ENCODE measurements around the gene MORN5.

- no peak for TF ChIP-seq KLF8 (tag by site-specific recombination; IDR thresholded peaks at IDR 0.05)
- no peak for TF ChIP-seq CTCF (tag by site-specific recombination; IDR thresholded peaks at IDR 0.05)
- TF ChIP-seq ZSCAN16 (tag by site-specific recombination; IDR thresholded peaks at IDR 0.05), result no peak
- no peak for TF ChIP-seq ZNF423 (tag by site-specific recombination; IDR thresholded peaks at IDR 0.05)
- no peak for TF ChIP-seq ZNF449 (tag by site-specific recombination; IDR thresholded peaks at IDR 0.05)
- no peak for TF ChIP-seq ZNF324 (tag by site-specific recombination; IDR thresholded peaks at IDR 0.05)
- no peak for TF ChIP-seq ZNF645 (tag by site-specific recombination; IDR thresholded peaks at IDR 0.05)
- no peak for TF ChIP-seq RBAK (tag by site-specific recombination; IDR thresholded peaks at IDR 0.05)
- TF ChIP-seq ZNF792 (tag by site-specific recombination; IDR thresholded peaks at IDR 0.05), result no peak
- TF ChIP-seq PATZ1 (tag by site-specific recombination; IDR thresholded peaks at IDR 0.05), result no peak
Measured at GRCh38 chr9:122176916-122177315, 17.2 kb downstream of the MORN5 start.

Data from HEK293 (cell line).